GM12878 (cell line): ENCODE results near the gene MAK. TPM values are rescaled to one million over a fixed set of nuclear protein-coding genes. Genes with fewer than 3 reads are reported as not detected.

Experiments used
- ATAC-seq: fragments of 200-7000 bp; cut with Tn5 transposase; 3 replicates; pipeline ENCODE4 v1.9.1; 2020; ENCODE audit warnings: mild to moderate bottlenecking, moderate library complexity
- BruUV-seq: library from RNA; stranded (reverse); fragments of 400-500 nt; replicated peaks from 2 replicates; lab custom pipeline; 2021; lab: Mats Ljungman, UMichigan
- CTCF ChIA-PET: fragments of 300-600 bp; sonication (Branson Sonifier 250); formaldehyde crosslinking; extraction: SDS; loops from one replicate; lab custom pipeline; 2021; ENCODE audit warnings: inconsistent platforms; lab: Yijun Ruan, JAX
- POLR2A ChIA-PET: fragments of 350-600 bp; formaldehyde crosslinking; extraction: SDS; loops from one replicate; lab custom pipeline; 2021; ENCODE audit warnings: inconsistent platforms; lab: Charles Lee
- RAD21 ChIA-PET: fragments of 300-600 bp; sonication (Branson Sonifier 250); formaldehyde crosslinking; loops from one replicate; lab custom pipeline; 2023; ENCODE audit warnings: antibody characterized with exemption; ENCODE audit not compliant: unreplicated experiment; lab: Charles Lee
- SMC1A ChIA-PET: fragments of 300-600 bp; sonication (Branson Sonifier 250); formaldehyde crosslinking; loops from one replicate; lab custom pipeline; 2023; ENCODE audit not compliant: unreplicated experiment, uncharacterized antibody; lab: Charles Lee
- DNase-seq: peaks from one replicate; pipeline ENCODE4 v3.0.0-alpha.2; 2011; ENCODE audit warnings: low read depth, low spot score
- FAIRE-seq: peaks from 3 replicates; lab custom pipeline; 2011; peaks lifted over from hg19 to GRCh38; lab: Jason Lieb, UNC
- H2AFZ ChIP-seq: 2 replicates; pipeline ENCODE4 v1.6.0; 2011; ENCODE audit warnings: low read depth, low read length, control low read depth; ENCODE audit not compliant: control insufficient read depth
- H3K27ac ChIP-seq: 2 replicates; pipeline ENCODE4 v1.5.1; 2011; ENCODE audit warnings: control low read depth; ENCODE audit not compliant: control insufficient read depth, insufficient read depth
- H3K27me3 ChIP-seq, 2 experiments: replicated peaks in 1 of 2; 2 replicates each; pipeline versions ENCODE4 v1.6.0 to v1.6.1; 2011; ENCODE audit warnings: low read length in 1 of 2; ENCODE audit not compliant: control insufficient read depth in 2 of 2, insufficient read depth in 2 of 2
- H3K36me3 ChIP-seq, 2 experiments: 2 replicates each; pipeline ENCODE4 v1.5.1; 2011; ENCODE audit warnings: low read length in 1 of 2; ENCODE audit not compliant: control insufficient read depth in 2 of 2, insufficient read depth in 2 of 2
- H3K4me1 ChIP-seq: 2 replicates; pipeline ENCODE4 v1.6.1; 2011; ENCODE audit warnings: mild to moderate bottlenecking, low read length, moderate library complexity, mixed read lengths; ENCODE audit not compliant: control insufficient read depth, insufficient read depth
- H3K4me2 ChIP-seq: 2 replicates; pipeline ENCODE4 v1.6.0; 2011; ENCODE audit warnings: control low read depth; ENCODE audit not compliant: control insufficient read depth, insufficient read depth
- H3K4me3 ChIP-seq: fragments of 200-600 bp; sonication (generic); 2 replicates; pipeline ENCODE4 v1.5.1; 2016
- H3K79me2 ChIP-seq: 2 replicates; pipeline ENCODE4 v1.6.0; 2011; ENCODE audit warnings: low read length; ENCODE audit not compliant: control insufficient read depth, insufficient read depth
- H3K9ac ChIP-seq: 2 replicates; pipeline ENCODE4 v1.8.0; 2011; ENCODE audit warnings: low read length, control low read depth, mixed read lengths; ENCODE audit not compliant: control insufficient read depth, insufficient read depth
- H3K9me3 ChIP-seq: replicated peaks from 3 replicates; pipeline ENCODE4 v1.5.1; 2011; ENCODE audit warnings: mild to moderate bottlenecking, low read length; ENCODE audit not compliant: control insufficient read depth, insufficient read depth
- H4K20me1 ChIP-seq: 2 replicates; pipeline ENCODE4 v1.6.0; 2011; ENCODE audit not compliant: control insufficient read depth, insufficient read depth
- E2F4 ChIP-seq: IDR thresholded peaks from 2 replicates; pipeline ENCODE4 v1.6.1; 2012; ENCODE audit warnings: low read depth, low read length, improper control_type of control experiment
- EED ChIP-seq: sonication (generic); IDR thresholded peaks from 2 replicates; pipeline ENCODE4 v1.6.1; 2016; ENCODE audit warnings: antibody characterized with exemption, low read depth
- IRF4 ChIP-seq: IDR thresholded peaks from 2 replicates; pipeline ENCODE4 v1.6.1; 2011; ENCODE audit warnings: low read depth, low read length
- JUND ChIP-seq: IDR thresholded peaks from 2 replicates; pipeline ENCODE4 v1.6.1; 2012; ENCODE audit warnings: low read depth, mild to moderate bottlenecking, low read length, improper control_type of control experiment, moderate library complexity
- KAT2A ChIP-seq: conservative IDR thresholded peaks from 2 replicates; pipeline ENCODE4 v1.6.1; 2011; ENCODE audit warnings: low read depth, low read length; ENCODE audit not compliant: control insufficient read depth
- MTA3 ChIP-seq: IDR thresholded peaks from 2 replicates; pipeline ENCODE4 v1.6.1; 2012; ENCODE audit warnings: low read length, inconsistent platforms, borderline replicate concordance
- POU2F2 ChIP-seq: IDR thresholded peaks from 3 replicates; pipeline ENCODE4 v1.6.1; 2011; ENCODE audit warnings: low read depth, mild to moderate bottlenecking, low read length, borderline replicate concordance
- SUZ12 ChIP-seq: fragments of 200-600 bp; sonication (generic); IDR thresholded peaks from one replicate; pipeline ENCODE4 v1.6.1; 2018; ENCODE audit warnings: antibody characterized with exemption, mild to moderate bottlenecking; ENCODE audit not compliant: unreplicated experiment
- USF2 ChIP-seq: IDR thresholded peaks from 2 replicates; pipeline ENCODE4 v1.6.1; 2011; ENCODE audit warnings: low read depth, low read length, improper control_type of control experiment, borderline replicate concordance
- ZNF384 ChIP-seq: IDR thresholded peaks from 2 replicates; pipeline ENCODE4 v1.6.1; 2012; ENCODE audit warnings: low read depth, mild to moderate bottlenecking, low read length, improper control_type of control experiment, borderline replicate concordance
- WGBS: methylation state at CpG from one replicate; pipeline ENCODE4 v1.1.6; 2016; ENCODE audit warnings: low lambda C conversion rate; ENCODE audit not compliant: insufficient replicate concordance, insufficient coverage; ENCODE audit errors: missing lambda C conversion rate; 5-methylcytosine and 5-hydroxymethylcytosine counted together
- in situ Hi-C: fragments of 300-500 bp; cut with MboI; formaldehyde crosslinking; loops from 9 replicates; pipeline ENCODE4 v1.14.3; 2018; ENCODE audit warnings: mixed read lengths
- intact Hi-C: fragments of 100-400 bp; cut with micrococcal nuclease; formaldehyde crosslinking; loops from one replicate; pipeline ENCODE4 v1.14.2; 2022; ENCODE audit not compliant: unreplicated experiment
- polyA plus RNA-seq, 11 experiments: library from polyadenylated mRNA; depleted of rRNA in 4 of 11; unstranded in 6 of 11; stranded (reverse) in 5 of 11; fragments of >200 nt; fragmentation: Nextera tagmentation in 4 of 11; fragmentation: Illumina TruSeq in 1 of 11; extraction: Ambion mirVana in 4 of 11; extraction: Trizol in 1 of 11; gene quantifications; 1 replicate in 1 of 11; 2 replicates in 10 of 11; pipeline versions ENCODE4 v1.2.1 to v1.2.3, GENCODE V29; 2011 to 2016; ENCODE audit warnings: inconsistent platforms in 2 of 11, missing spikeins in 2 of 11, low read depth in 1 of 11
- total RNA-seq, 4 experiments: library from RNA; depleted of rRNA in 3 of 4; stranded (reverse); fragments of >200 nt in 3 of 4; fragmentation: Illumina TruSeq in 1 of 4; extraction: Trizol in 1 of 4; gene quantifications; 2 replicates each; pipeline versions ENCODE4 v1.2.1 to v1.2.3, GENCODE V29; 2013 to 2021
- TF ChIP-seq, protein P1 (sequence below), 3 experiments: IDR thresholded peaks in 2 of 3; conservative IDR thresholded peaks in 1 of 3; 2 replicates each; pipeline ENCODE4 v1.5.1; 2011; ENCODE audit warnings: low read depth in 3 of 3, low read length in 3 of 3, mild to moderate bottlenecking in 3 of 3, control low read depth in 2 of 3, moderate library complexity in 2 of 3, inconsistent platforms in 1 of 3, mixed read lengths in 1 of 3; ENCODE audit not compliant: control insufficient read depth in 2 of 3, insufficient read depth in 1 of 3; ENCODE audit errors: extremely low read depth in 1 of 3

MAK gene
- total and polyA plus RNA-seq, 10 of the 15 experiments (the other 5 are each of a cell fraction or from before 2014, with no cell fraction given) = 0.01 to 0.90 (median 0.13) TPM; not detected in 1

DNA sequence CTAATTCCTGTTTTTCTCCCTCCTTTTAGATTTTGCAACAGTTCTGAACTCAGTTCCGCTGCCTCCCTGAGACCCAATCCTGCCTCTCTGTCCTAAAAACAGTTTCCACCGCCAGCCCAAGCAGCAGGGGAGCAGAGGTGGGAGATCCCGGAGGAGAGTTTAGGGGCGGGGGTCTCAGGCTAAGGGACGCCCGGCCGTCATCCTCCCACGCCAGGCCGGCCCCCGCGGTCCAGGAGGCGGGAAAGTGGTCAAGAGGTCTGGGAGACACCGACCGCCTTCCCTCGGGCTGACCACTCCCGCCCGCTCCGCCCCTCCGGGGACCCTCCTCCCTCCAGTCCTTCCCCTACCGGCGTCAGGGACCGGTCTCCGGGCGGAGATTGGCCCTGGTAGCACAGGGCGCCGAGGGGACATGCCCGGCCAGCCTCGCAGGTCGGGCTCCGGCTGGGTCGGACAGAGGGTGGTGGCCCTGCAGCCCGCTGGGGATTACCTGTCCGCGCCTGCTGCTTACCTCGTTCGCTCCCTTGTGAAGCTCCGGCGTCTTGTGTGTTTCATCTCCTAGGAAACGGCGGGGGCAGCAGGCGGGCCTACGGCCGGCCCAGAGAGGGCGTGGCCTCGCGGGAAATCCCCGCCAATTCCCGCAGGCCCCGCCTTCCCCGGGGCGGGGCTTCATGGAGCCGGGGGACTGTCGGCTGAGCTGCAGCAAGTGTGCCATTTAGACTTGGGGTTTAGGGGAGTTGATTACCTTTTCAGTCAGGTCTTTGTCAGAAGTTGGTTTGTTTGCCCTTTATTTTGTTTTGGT is at the start of gene MAK (continued):
- no peak for TF ChIP-seq USF2
- TF ChIP-seq MTA3 = no peak
- TF ChIP-seq EED = no peak
- TF ChIP-seq IRF4 = no peak
- 0 out of 2 replicates have a peak, but pooled peaks have one; percentile 46 for TF ChIP-seq E2F4
- TF ChIP-seq ZNF384 = no peak
- no peak for TF ChIP-seq SUZ12
- no peak for TF ChIP-seq POU2F2
- TF ChIP-seq, all 136 proteins: peak for 14

DNA sequence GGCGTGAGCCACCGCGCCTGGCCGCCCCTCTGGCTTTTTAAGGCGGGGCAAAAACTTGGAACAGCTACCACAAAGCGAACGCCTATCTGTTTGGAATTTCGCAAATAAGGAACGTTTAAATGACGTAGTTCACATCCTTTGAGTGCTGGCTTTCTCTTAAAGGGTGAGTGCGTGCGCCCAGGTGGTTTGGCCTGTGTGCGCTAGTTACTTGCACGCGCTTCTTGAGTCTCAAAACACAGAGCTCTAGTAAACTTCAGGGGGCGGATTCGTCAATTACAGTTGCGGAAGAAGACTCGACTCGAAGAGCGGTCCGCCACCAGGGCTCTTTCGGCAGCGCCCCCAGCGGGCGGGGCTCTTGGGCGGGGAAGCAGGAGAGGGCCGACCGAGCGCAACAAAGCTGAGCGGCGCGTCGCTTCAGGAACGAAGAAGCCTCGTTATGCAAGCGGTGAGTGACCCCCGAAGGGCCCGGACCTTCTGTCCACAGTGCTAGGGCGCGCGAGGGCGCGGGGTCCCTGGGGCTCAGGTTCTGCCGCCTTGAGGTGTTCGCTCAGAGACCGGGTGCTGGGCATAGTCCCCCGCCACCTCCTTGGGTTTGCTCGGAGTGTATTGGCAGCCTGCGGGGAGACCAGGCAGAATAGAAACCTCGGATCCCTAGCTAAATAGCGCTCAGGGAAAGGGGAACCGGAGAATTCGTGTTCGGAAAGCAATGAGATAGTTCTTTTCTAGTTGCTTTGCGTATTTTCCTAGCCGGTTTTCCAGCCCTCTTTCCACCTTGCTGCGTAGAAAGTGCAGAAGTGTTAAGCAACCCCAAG is 48.6 kb upstream of the MAK start, which contains the start of gene SYCP2L:
Gene SYCP2L (plus strand): TSS at position 362 of the 812 bp plus-strand sequence. CDS start 75 bp downstream, at position 437.
- Histone ChIP-seq H3K9ac (no peak within 1 kb of the TSS), H3K79me2 (no peaks in the 10 kb centered on the region), H3K9me3 (peaks cover 2% of the 10 kb centered on the region; the same call in 2 of the 3 replicates), H3K27me3 (peaks cover 8 to 11% of the 10 kb centered on the region in 2 experiments), H3K4me1 (peaks cover 9% of the 10 kb centered on the region), H2AFZ (peak within 1 kb of the TSS; percentile 20; the same call in 1 of the 2 replicates), H3K4me2 (peak within 1 kb of the TSS; percentile 77), H4K20me1 (no peaks in the 10 kb centered on the region), H3K36me3 (no peaks in the 10 kb centered on the region), H3K27ac (no peak within 1 kb of the TSS), H3K4me3 (peak within 1 kb of the TSS; percentile 58; the same call in 1 of the 2 replicates)
- intact Hi-C loops = no loop called here
- ATAC-seq = no peak; the same call in 2 of the 3 replicates
- SMC1A ChIA-PET = no interaction called here
- WGBS = 32% methylated on average over 42 of the region's 58 CpGs
- no peak for FAIRE-seq
- TF ChIP-seq JUND (no peak), KAT2A (no peak)
- TF ChIP-seq, protein P1, sequence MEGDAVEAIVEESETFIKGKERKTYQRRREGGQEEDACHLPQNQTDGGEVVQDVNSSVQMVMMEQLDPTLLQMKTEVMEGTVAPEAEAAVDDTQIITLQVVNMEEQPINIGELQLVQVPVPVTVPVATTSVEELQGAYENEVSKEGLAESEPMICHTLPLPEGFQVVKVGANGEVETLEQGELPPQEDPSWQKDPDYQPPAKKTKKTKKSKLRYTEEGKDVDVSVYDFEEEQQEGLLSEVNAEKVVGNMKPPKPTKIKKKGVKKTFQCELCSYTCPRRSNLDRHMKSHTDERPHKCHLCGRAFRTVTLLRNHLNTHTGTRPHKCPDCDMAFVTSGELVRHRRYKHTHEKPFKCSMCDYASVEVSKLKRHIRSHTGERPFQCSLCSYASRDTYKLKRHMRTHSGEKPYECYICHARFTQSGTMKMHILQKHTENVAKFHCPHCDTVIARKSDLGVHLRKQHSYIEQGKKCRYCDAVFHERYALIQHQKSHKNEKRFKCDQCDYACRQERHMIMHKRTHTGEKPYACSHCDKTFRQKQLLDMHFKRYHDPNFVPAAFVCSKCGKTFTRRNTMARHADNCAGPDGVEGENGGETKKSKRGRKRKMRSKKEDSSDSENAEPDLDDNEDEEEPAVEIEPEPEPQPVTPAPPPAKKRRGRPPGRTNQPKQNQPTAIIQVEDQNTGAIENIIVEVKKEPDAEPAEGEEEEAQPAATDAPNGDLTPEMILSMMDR (IDR thresholded peaks at IDR 0.05 in 2 of 3, conservative IDR thresholded peaks at IDR 0.05 in 1 of 3; ENCODE audit: control insufficient read depth in 2 of 3, extremely low read depth in 1 of 3, insufficient read depth in 1 of 3, low read depth in 3 of 3, low read length in 3 of 3) = peak in 2 of 3 experiments; percentile 8; a peak in 1 of 6 replicates
- in situ Hi-C loops = no loop called here
- no peak for DNase-seq
- POLR2A ChIA-PET = no interaction called here
- CTCF ChIA-PET = no interaction called here
- no TSS peak for BruUV-seq
- RAD21 ChIA-PET = no interaction called here
